Measurements from ENCODE around the gene ITSN2.

- TF ChIP-seq POLR2A (IDR thresholded peaks at IDR 0.05) (no peak), CTCF (IDR thresholded peaks at IDR 0.05) (no peak), EP300 (IDR thresholded peaks at IDR 0.05) (no peak), POLR2AphosphoS5 (IDR thresholded peaks at IDR 0.05) (no peak)
Measured at GRCh38 chr2:24409171-24409570, 48.8 kb upstream of the ITSN2 start.
